OCI-LY7 (cell line): ENCODE measurements around the gene RAN. TPM values are rescaled to one million over a fixed set of nuclear protein-coding genes. Genes with fewer than 3 reads are reported as not detected.

Experiments
- BruUV-seq: library from RNA; stranded (reverse); fragments of 400-500 nt; replicated peaks from 2 replicates; lab custom pipeline; 2021; lab: Mats Ljungman, UMichigan
- CTCF ChIA-PET: fragments of 300-600 bp; sonication (Branson Sonifier 250); formaldehyde crosslinking; loops from one replicate; lab custom pipeline; 2022; ENCODE audit warnings: antibody characterized with exemption; ENCODE audit not compliant: unreplicated experiment; lab: Charles Lee
- POLR2A ChIA-PET: fragments of 300-600 bp; sonication (Branson Sonifier 250); formaldehyde crosslinking; loops from one replicate; lab custom pipeline; 2022; ENCODE audit warnings: antibody characterized with exemption; lab: Charles Lee
- DNase-seq: peaks from one replicate; pipeline ENCODE4 v3.0.0-alpha.2; 2015; ENCODE audit warnings: low spot score
- H2AFZ ChIP-seq: fragments of 200-600 bp; sonication (generic), shearing (Covaris generic); 2 replicates; pipeline ENCODE4 v1.6.1; 2014; ENCODE audit warnings: mild to moderate bottlenecking, antibody characterized with exemption, low read length, moderate library complexity
- H3K27ac ChIP-seq: fragments of 200-600 bp; sonication (generic); 2 replicates; pipeline ENCODE4 v1.5.1; 2014; ENCODE audit warnings: mixed run types, low read depth, mild to moderate bottlenecking, moderate library complexity, low read length, inconsistent platforms; ENCODE audit not compliant: poor library complexity, severe bottlenecking
- H3K36me3 ChIP-seq: fragments of 200-600 bp; sonication (generic); 2 replicates; pipeline ENCODE4 v1.6.1; 2014; ENCODE audit warnings: mild to moderate bottlenecking, antibody characterized with exemption, low read length, moderate library complexity, mixed read lengths; ENCODE audit not compliant: insufficient read depth
- H3K4me1 ChIP-seq: fragments of 200-600 bp; sonication (generic); 2 replicates; pipeline ENCODE4 v1.5.1; 2014; ENCODE audit warnings: mild to moderate bottlenecking, low read length; ENCODE audit not compliant: insufficient read depth, poor library complexity, severe bottlenecking
- H3K4me2 ChIP-seq: fragments of 200-600 bp; sonication (generic); 2 replicates; pipeline ENCODE4 v1.6.1; 2014; ENCODE audit warnings: mild to moderate bottlenecking, low read length
- H3K4me3 ChIP-seq: fragments of 200-600 bp; sonication (generic); 2 replicates; pipeline ENCODE4 v1.5.1; 2014; ENCODE audit warnings: mild to moderate bottlenecking, low read depth, low read length; ENCODE audit not compliant: poor library complexity, severe bottlenecking
- H3K79me2 ChIP-seq: fragments of 200-600 bp; sonication (generic); 2 replicates; pipeline ENCODE4 v1.6.1; 2016; ENCODE audit warnings: low read depth, mild to moderate bottlenecking, low read length, moderate library complexity, mixed read lengths; ENCODE audit not compliant: insufficient read depth
- H3K9me2 ChIP-seq: fragments of 200-600 bp; sonication (generic); 2 replicates; pipeline ENCODE4 v1.6.1; 2016; ENCODE audit warnings: mild to moderate bottlenecking, low read length, mixed read lengths; ENCODE audit not compliant: insufficient read depth
- H3K9me3 ChIP-seq: fragments of 200-600 bp; sonication (generic); 2 replicates; pipeline ENCODE4 v1.6.1; 2014; ENCODE audit warnings: mild to moderate bottlenecking, mixed run types, low read length, mixed read lengths
- H4K20me1 ChIP-seq: fragments of 200-600 bp; sonication (generic); 2 replicates; pipeline ENCODE4 v1.6.1; 2014; ENCODE audit warnings: mild to moderate bottlenecking, antibody characterized with exemption, low read length, moderate library complexity, mixed read lengths; ENCODE audit not compliant: insufficient read depth
- CTCF ChIP-seq: fragments of 200-600 bp; sonication (generic); conservative IDR thresholded peaks from 2 replicates; pipeline ENCODE4 v1.5.1; 2014; ENCODE audit warnings: mild to moderate bottlenecking, antibody characterized with exemption, low read length, moderate library complexity, mixed read lengths
- EZH2phosphoT487 ChIP-seq: fragments of 200-600 bp; sonication (generic); IDR thresholded peaks from 2 replicates; pipeline ENCODE4 v1.6.1; 2018; ENCODE audit warnings: low read depth, borderline replicate concordance, mild to moderate bottlenecking, mixed run types, antibody characterized with exemption, low read length, moderate library complexity, mixed read lengths
- intact Hi-C: fragments of 100-400 bp; cut with micrococcal nuclease; formaldehyde crosslinking; loops from one replicate; pipeline ENCODE4 v1.10.0; 2022; ENCODE audit not compliant: unreplicated experiment
- total RNA-seq, 2 experiments: library from RNA; depleted of rRNA in 1 of 2; stranded (reverse); fragments of >200 nt in 1 of 2; shearing (Covaris generic) in 1 of 2; gene quantifications; 2 replicates each; pipeline ENCODE4 v1.2.3, GENCODE V29; 2014 to 2022

RAN gene
- total RNA-seq, 2 experiments from 2014 or later = 1,462 to 1,957 TPM

- H3K27ac ChIP-seq = peak within 1 kb of the TSS; percentile 3
Measured at GRCh38 chr12:130838951-130839769, 32.7 kb upstream of the RAN start, which contains the start of gene STX2. TSS of gene STX2 (minus strand) at chr12:130839250. CDS start at chr12:130839099, 151 bp downstream.

GRCh38 chr12:130839770-130840404 is 32.0 kb upstream of the RAN start:
- no peaks in the 10 kb centered on the region for H4K20me1 ChIP-seq

More at GRCh38 chr12:130838951-130839769, 32.7 kb upstream of the RAN start, which contains the start of gene STX2:
- peaks cover 10% of the 10 kb centered on the region; the same call in 1 of the 2 replicates for H3K79me2 ChIP-seq
- peak within 1 kb of the TSS; percentile 72 for H3K4me2 ChIP-seq
- H3K9me2 ChIP-seq = no peaks in the 10 kb centered on the region
- DNase-seq = peak; percentile 83
- TF ChIP-seq EZH2phosphoT487 (no peak), CTCF (peak; percentile 63)
- H3K36me3 ChIP-seq = no peaks in the 10 kb centered on the region
- H3K9me3 ChIP-seq = no peaks in the 10 kb centered on the region
- POLR2A ChIA-PET = interaction anchor here (0.9 kb wide), 1 partner anchor 32 kb away, joined by 5 read pairs; no protein-coding TSS in a partner anchor
- H3K4me3 ChIP-seq = peak within 1 kb of the TSS; percentile 73
- no peaks in the 10 kb centered on the region for H4K20me1 ChIP-seq
- CTCF ChIA-PET = no interaction called here
- no TSS peak for BruUV-seq
- peaks cover 18% of the 10 kb centered on the region for H3K4me1 ChIP-seq
- intact Hi-C loops = loop anchor here (1.0 kb wide), 1 partner anchor 32 kb away; no protein-coding TSS in a partner anchor
- peak within 1 kb of the TSS; percentile 79 for H2AFZ ChIP-seq

More at GRCh38 chr12:130839770-130840404, 32.0 kb upstream of the RAN start:
- peak overlapping the region; percentile 62 for H3K4me2 ChIP-seq
- peak overlapping the region; percentile 50 for H3K4me3 ChIP-seq
- peaks cover 10% of the 10 kb centered on the region; the same call in 1 of the 2 replicates for H3K79me2 ChIP-seq
- no peaks in the 10 kb centered on the region for H3K9me2 ChIP-seq
- intact Hi-C loops = loop anchor here (1.0 kb wide), 1 partner anchor 31 kb away; no protein-coding TSS in a partner anchor
- TF ChIP-seq CTCF (peak; percentile 11; the same call in 1 of the 2 replicates), EZH2phosphoT487 (no peak)
- no peak for DNase-seq
- H3K9me3 ChIP-seq = no peaks in the 10 kb centered on the region
- ChIA-PET POLR2A (interaction anchor here (0.9 kb wide), 1 partner anchor 31 kb away, joined by 5 read pairs; no protein-coding TSS in a partner anchor), CTCF (no interaction called here)
- peak overlapping the region; percentile 79 for H2AFZ ChIP-seq
- H3K27ac ChIP-seq = peak overlapping the region; percentile 3
- no peaks in the 10 kb centered on the region for H3K36me3 ChIP-seq
- peaks cover 18% of the 10 kb centered on the region for H3K4me1 ChIP-seq
- BruUV-seq = no TSS peak
